Mucosa of gallbladder (tissue), 1 donor: ENCODE results near the gene LBH. TPM values are rescaled to one million over a fixed set of nuclear protein-coding genes. Genes with fewer than 3 reads are reported as not detected.
A peak's percentile ranks its signal among the peaks of the same experiment; 100 is the strongest.

Experiments used
- DNase-seq: peaks from one replicate; pipeline ENCODE4 v3.0.0-alpha.2; 2020; ENCODE audit warnings: low spot score
- total RNA-seq: library from RNA; stranded (reverse); gene quantifications from one replicate; pipeline ENCODE4 v1.2.1, GENCODE V29; 2021
- donor health status: DM: no; HTN: no; CAD: no.

LBH gene
- total RNA-seq, 1 donor from 2014 or later: 114 TPM

GRCh38 chr2:30217644-30218337 lies 13.5 kb upstream of the LBH start:
- DNase-seq: peak; percentile 93

GRCh38 chr2:30218338-30218713 lies 13.0 kb upstream of the LBH start:
- no peak for DNase-seq

DNA sequence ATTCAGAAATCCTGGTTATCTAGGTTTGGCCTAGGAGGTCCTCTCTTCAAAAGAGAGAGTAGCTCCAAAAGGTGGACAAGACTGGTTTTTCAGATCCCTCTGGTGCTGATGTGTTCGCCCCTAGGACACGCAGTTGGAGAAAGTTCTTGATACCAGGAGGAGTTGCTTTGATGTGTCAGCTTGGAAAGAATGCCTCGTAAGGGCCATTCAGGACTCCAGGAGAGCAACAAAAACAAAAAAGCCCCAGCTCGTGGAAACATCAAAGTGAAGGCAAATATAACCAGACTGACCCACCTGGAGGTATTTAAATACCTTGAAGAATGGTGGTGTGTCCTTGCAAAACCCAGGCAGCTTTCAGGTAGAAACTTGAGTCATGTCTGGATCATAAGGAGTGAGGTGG lies 12.5 kb upstream of the LBH start:
- no peak for DNase-seq

DNA sequence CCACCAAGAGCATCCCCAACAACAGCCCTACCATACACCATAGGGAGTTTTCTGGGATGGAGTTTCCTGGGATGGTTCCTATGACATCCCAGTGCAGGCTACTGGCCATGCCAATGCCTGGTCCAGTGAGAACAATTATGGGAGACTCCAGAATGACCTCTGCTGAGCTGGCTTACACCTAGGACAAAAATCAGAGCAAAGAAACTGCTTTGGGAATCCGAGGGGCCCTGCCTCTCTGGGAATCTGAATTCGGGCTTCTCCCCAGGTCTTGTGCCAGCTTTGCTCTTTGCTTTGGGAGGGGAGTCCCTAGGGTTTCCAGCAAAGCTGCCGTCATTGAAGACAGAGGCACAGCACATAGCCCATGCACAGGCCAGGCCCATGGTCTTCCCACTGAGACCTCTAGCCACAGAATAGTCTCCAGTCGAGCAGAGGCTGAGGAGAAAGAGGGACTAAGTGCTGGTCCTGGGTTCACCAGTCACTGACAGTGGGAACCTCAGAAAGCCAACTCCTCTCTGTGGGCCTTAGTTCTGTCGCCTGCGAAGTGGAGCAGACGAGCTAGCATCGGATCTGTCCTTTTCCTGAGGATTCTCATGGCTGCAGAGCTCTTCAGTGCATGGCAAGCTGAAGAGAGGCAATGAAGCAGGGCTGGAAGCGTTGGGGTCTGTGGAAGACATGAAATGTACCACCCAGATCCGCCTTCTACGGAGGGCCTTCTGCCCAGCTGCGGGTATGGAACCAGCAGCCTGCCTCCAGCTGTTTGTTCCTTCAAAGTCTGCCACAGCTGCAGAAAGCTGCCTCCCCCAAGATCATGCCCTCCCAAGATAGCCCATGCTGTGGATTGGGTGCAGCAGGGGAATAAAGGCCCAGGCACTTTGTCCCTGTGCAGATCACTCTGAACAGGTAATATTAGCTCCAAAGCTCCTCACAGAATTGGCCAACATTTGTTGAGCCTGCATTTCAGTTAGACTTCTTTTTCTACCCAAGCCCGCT lies 11.2 kb upstream of the LBH start:
- no peak for DNase-seq

- DNase-seq: no peak
Observed at GRCh38 chr2:30221531-30221930, 9.8 kb upstream of the LBH start.

GRCh38 chr2:30222031-30222430 lies 9.3 kb upstream of the LBH start:
- DNase-seq: no peak

DNA sequence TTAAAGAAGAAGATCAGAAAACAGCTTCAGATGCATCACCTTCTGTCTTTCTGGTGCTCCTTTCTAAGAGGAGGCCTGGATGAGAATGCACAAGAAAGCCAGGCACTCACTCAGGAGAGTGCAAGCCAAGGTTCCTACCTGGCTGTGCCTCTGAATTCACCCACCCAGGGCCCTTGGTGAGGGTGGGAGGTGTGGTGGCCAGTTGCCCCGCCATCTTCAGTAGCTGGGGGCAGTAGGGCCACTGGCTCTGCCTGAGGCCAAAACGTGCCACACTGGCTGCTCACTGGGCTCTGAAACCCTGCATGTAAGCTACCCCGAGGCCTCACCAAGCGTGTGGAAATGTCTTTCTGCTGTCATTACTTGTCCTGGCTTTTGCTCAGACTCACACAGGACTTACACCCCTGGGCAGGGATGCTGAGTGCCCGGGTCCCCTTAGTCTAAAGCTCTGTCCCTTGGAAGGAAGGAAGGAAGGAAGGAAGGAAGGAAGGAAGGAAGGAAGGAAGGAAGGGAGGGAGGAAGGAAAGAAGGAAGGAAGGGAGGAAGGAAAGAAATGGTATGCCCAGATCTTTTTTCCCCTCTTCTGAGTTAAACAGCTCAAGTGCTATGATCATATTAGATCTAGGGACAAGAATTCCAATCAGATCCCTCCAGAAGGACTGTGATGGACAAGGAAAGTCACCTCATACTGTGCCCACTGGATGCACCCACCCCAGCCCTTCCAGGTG lies 8.5 kb upstream of the LBH start:
- DNase-seq: no peak

GRCh38 chr2:30223413-30223874 lies 7.9 kb upstream of the LBH start:
- no peak for DNase-seq

DNA sequence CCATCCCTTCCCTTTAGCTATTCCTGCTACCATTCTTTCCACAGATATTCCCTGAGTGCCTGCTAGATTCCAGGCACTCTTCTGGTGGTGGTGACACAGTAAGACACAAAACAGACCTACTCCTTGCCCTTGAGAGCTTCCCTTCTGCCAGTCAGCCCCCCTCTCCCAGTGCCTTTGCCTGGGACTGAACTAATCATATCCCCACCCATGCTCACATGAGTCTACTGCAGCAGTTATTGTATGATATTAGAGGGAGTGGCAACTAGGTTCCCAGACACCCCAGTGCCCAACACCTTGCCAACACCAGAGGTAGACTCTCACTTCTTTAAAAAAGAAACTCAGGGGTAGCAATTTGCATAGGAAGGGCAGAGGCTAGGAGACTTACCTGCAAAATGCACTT lies 7.2 kb upstream of the LBH start:
- DNase-seq: no peak

- DNase-seq: peak; percentile 50
Observed at GRCh38 chr2:30225131-30225762, 6.1 kb upstream of the LBH start.

GRCh38 chr2:30226144-30227032 lies 4.9 kb upstream of the LBH start:
- DNase-seq: no peak

GRCh38 chr2:30229596-30229995 lies 1.7 kb upstream of the LBH start:
- DNase-seq: no peak

DNA sequence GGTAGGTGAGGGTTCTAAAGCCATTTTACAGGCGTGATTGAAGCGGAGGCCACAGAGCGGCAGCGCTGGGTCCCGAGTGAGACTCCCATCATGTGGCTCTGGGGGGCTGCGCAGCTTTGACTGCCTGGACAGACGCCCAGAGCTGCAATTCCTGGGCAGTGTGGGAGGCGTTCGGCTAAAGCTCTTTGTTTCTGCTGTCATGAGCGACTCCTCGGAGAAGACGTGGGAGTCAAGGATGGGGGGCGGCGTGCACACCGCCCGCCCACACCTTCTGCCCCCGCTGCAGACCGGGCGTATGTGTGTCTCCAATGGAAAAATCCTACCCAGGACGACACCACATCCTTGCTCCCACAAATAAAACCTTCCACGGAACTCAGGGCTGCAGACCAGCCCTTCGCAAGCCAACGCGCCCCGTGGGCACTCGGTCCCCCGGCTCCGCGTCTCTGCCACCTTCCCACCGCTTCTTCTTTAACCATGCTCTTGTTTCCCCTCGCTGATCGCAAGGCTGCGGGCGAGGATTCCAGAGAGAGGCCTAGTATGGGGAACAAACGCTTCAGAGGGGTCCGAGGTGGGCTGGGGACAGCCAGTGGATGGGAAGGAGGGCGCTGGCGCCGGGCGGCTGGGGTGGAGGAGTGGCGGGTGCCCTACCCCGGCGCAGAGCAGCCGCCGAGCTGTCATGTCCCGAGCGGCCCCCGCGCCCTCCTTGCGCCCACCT lies 680 bp upstream of the LBH start:
- DNase-seq: no peak

DNA sequence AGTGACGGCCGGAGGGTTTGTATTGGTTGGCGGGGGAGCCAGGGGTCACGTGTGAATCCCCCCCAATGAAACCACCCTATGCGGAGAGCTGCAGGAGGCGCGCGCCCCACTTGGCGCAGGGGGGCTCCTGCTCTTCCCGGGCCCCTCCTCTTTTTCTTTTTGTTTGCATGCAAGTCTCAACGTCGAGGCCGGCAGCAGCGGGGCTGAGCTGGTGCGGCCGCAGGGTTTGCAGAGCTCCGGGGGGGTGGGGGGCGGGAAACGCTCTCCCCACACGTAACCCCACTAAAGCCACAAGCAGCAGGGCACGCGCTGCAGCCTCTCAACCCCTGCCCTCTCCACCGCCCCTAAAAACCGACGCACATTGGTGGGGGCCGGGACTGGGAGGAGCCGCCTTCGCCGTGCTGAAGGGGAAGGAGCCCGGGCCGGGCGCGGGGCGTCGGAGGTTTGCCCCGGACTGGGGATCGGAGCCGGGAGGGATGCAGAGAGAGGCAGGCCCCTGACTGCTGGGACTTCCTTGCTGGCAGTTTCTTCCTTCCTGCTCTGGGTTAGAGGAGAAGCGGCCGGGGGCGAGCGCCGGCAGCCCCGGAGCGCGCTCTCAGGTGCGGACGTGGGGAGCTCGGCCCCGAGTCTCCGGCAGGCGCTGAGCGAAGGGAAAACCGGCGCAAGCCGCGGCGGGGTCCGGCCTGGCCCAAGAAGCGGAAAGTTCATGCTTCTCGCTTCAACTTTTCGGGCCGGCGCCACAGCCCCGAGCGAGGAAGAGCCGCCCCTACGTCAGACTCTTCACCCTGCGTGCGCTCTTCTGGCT lies 864 bp downstream of the LBH start:
- no peak for DNase-seq

DNA sequence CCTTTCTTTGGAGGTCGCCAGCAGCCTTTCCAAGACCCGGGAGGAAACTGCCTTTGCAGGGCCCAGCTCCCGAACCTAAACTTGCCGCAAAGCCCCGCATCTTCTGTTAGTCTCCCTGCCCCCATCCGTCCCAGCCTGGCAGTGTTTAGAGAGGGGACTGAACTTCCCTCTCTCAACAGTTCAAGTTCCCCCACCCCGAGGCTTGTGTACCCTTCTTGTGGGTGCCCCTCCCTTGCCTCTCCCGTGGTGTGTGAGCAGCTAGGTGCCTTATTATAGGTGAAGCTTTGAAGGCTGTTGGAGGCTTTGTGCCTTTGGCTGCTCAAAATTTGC lies 1.4 kb downstream of the LBH start:
- DNase-seq: no peak

GRCh38 chr2:30233271-30234009 lies 2.1 kb downstream of the LBH start:
- DNase-seq: no peak

DNA sequence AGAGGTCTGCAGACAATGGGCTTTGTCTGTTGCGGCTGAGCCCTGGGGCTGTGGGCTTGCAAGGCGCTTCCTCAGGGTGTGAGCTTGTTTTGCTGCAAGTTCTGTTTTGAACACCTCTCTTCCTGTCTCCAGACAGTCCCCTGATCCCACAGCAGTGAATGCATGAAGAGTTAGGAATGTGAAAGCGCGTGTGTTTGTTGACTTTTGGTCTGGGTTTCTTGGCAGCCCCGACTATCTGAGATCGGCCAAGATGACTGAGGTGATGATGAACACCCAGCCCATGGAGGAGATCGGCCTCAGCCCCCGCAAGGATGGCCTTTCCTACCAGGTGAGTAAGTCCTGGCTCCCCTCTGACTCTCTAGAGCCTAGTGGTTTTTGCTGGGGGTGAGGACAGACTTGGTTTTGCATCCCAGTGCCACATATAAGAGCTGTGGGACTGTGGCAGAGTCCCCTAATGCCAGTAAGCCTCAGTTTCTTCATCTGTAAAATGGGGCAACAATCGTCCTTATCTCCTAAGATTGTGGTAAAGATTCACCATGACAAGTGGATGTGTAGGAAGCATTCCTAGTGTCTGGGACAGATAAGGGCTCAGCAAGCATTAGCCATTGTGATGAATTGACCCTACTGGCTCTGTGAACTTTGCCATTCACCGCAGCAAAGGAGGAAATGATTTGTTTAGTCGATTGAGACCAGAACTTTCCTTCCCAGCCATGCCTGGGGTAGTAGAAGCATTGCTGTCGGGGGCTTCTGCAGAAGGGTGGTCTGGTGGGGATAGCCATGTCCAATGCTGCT lies 3.0 kb downstream of the LBH start:
- DNase-seq: peak; percentile 58
